SK-N-SH (cell line): ENCODE measurements around the gene ASIC4.

ENCODE experiments used
- CTCF ChIP-seq: fragments of 200-600 bp; sonication (generic); IDR thresholded peaks from 2 replicates; pipeline ENCODE4 v1.6.1; 2017; ENCODE audit warnings: antibody characterized with exemption, mild to moderate bottlenecking, moderate library complexity
- EP300 ChIP-seq, 2 experiments: IDR thresholded peaks; 2 replicates each; pipeline versions ENCODE4 v1.4.0 to v1.6.1; 2012; ENCODE audit warnings: borderline replicate concordance in 1 of 2, low read depth in 1 of 2, low read length in 1 of 2
- EZH2phosphoT487 ChIP-seq: fragments of 200-600 bp; sonication (generic); IDR thresholded peaks from 2 replicates; pipeline ENCODE4 v1.6.1; 2017; ENCODE audit warnings: low read depth, mixed run types, mild to moderate bottlenecking, antibody characterized with exemption, moderate library complexity, borderline replicate concordance
- GABPA ChIP-seq: IDR thresholded peaks from 2 replicates; pipeline ENCODE4 v1.4.0; 2012; ENCODE audit warnings: low read depth, mild to moderate bottlenecking
- IRF3 ChIP-seq: fragments of 150-350 bp; IDR thresholded peaks from 2 replicates; pipeline ENCODE4 v1.6.1; 2016; ENCODE audit warnings: mild to moderate bottlenecking, low read depth, low read length
- NFIC ChIP-seq: IDR thresholded peaks from 2 replicates; pipeline ENCODE4 v1.4.0; 2012; ENCODE audit warnings: borderline replicate concordance
- PBX3 ChIP-seq: IDR thresholded peaks from 2 replicates; pipeline ENCODE4; 2012
- POLR2AphosphoS5 ChIP-seq: IDR thresholded peaks from 2 replicates; pipeline ENCODE4 v1.6.1; 2012; ENCODE audit warnings: low read depth, low read length
- RCOR1 ChIP-seq: fragments of 150-350 bp; IDR thresholded peaks from 2 replicates; pipeline ENCODE4 v1.6.1; 2017; ENCODE audit warnings: antibody characterized with exemption, low read length
- RXRA ChIP-seq: IDR thresholded peaks from 2 replicates; pipeline ENCODE4 v1.4.0; 2012; ENCODE audit warnings: low read depth, mild to moderate bottlenecking, borderline replicate concordance
- SIN3A ChIP-seq: IDR thresholded peaks from 2 replicates; pipeline ENCODE4 v1.6.1; 2012; ENCODE audit warnings: low read depth, mild to moderate bottlenecking, low read length, moderate library complexity, borderline replicate concordance
- TAF1 ChIP-seq: IDR thresholded peaks from 2 replicates; pipeline ENCODE4 v1.6.1; 2012; ENCODE audit warnings: low read depth, mild to moderate bottlenecking, low read length, moderate library complexity, borderline replicate concordance
- USF2 ChIP-seq: fragments of 150-350 bp; IDR thresholded peaks from 2 replicates; pipeline ENCODE4 v1.6.1; 2017; ENCODE audit warnings: antibody characterized with exemption, low read length, low read depth, borderline replicate concordance

GRCh38 chr2:219537657-219538488 is 23.6 kb downstream of the ASIC4 start:
- TF ChIP-seq CTCF (no peak), RCOR1 (no peak), PBX3 (no peak), EP300 (IDR thresholded peaks at IDR 0.05; ENCODE audit: borderline replicate concordance in 1 of 2, low read depth in 1 of 2, low read length in 1 of 2) (no peak), POLR2AphosphoS5 (no peak), SIN3A (no peak), RXRA (no peak), TAF1 (no peak), EZH2phosphoT487 (no peak), NFIC (no peak), GABPA (no peak), USF2 (no peak), IRF3 (no peak)
